Neural progenitor cell (in vitro differentiated cells): ENCODE results near the gene PCDHGA8.

Source experiments
- CTCF ChIP-seq: fragments of 200-600 bp; sonication (generic); IDR thresholded peaks from 2 replicates; pipeline ENCODE4 v1.5.1; 2017; ENCODE audit warnings: antibody characterized with exemption, mild to moderate bottlenecking
- EZH2 ChIP-seq: fragments of 200-600 bp; sonication (generic); IDR thresholded peaks from 2 replicates; pipeline ENCODE4 v1.6.1; 2017; ENCODE audit warnings: antibody characterized with exemption, mild to moderate bottlenecking, moderate library complexity
- EZH2phosphoT487 ChIP-seq: fragments of 200-600 bp; sonication (generic); IDR thresholded peaks from 2 replicates; pipeline ENCODE4 v1.6.1; 2017; ENCODE audit warnings: antibody characterized with exemption

- TF ChIP-seq EZH2: no peak
- TF ChIP-seq CTCF: no peak
- TF ChIP-seq EZH2phosphoT487: no peak
Measured at GRCh38 chr5:141363952-141364660, 28.3 kb upstream of the PCDHGA8 start, which contains the start of gene PCDHGA5.
